Testis (tissue), 3 donors: ENCODE data around the gene UTS2B. TPM values are rescaled to one million over a fixed set of nuclear protein-coding genes. Genes with fewer than 3 reads are reported as not detected.

Experiments
- DNase-seq: peaks from one replicate; pipeline ENCODE4 v3.0.0-alpha.2; 2019
- H3K27ac ChIP-seq, 2 donors: fragments of 200-600 bp; sonication (generic); one replicate each; pipeline ENCODE4 v1.5.1; 2019
- H3K27me3 ChIP-seq: fragments of 200-600 bp; sonication (generic); one replicate; pipeline ENCODE4 v1.5.1; 2019
- H3K36me3 ChIP-seq: fragments of 200-600 bp; sonication (generic); one replicate; pipeline ENCODE4 v1.5.1; 2017; ENCODE audit warnings: low read depth; ENCODE audit errors: missing control alignments
- H3K4me1 ChIP-seq: fragments of 200-600 bp; sonication (generic); one replicate; pipeline ENCODE4 v1.5.1; 2019
- H3K4me3 ChIP-seq, 2 donors: fragments of 200-600 bp; sonication (generic); one replicate each; pipeline ENCODE4 v1.5.1; 2017 to 2019
- H3K9me3 ChIP-seq: fragments of 200-600 bp; sonication (generic); one replicate; pipeline ENCODE4 v1.5.1; 2017
- POLR2A ChIP-seq: fragments of 450-650 bp; IDR thresholded peaks from one replicate; pipeline ENCODE4 v1.6.1; 2017; ENCODE audit warnings: antibody characterized with exemption, mild to moderate bottlenecking, moderate library complexity
- WGBS, 2 donors: methylation state at CpG; one replicate each; pipeline ENCODE4 v1.1.5; 2018; 5-methylcytosine and 5-hydroxymethylcytosine counted together
- intact Hi-C: fragments of 100-400 bp; cut with DNase I; formaldehyde crosslinking; loops from one replicate; pipeline ENCODE4 v1.15.1; 2023; ENCODE audit warnings: low total_unique reads
- polyA plus RNA-seq: library from polyadenylated mRNA; stranded (reverse); fragments of 350-450 nt; fragmentation: Illumina TruSeq; extraction: RNeasy Lipid Tissue Mini Kit (QIAGEN cat#74804); gene quantifications from one replicate; pipeline ENCODE4 v1.2.3, GENCODE V29; 2014; ENCODE audit warnings: low read depth, low replicate concordance; ENCODE audit not compliant: insufficient read depth
- total RNA-seq, 2 donors: library from RNA; depleted of rRNA; stranded (reverse); fragments of >200 nt; gene quantifications; one replicate each; pipeline ENCODE4 v1.2.3, GENCODE V29; 2016
- TF ChIP-seq, protein P1 (sequence below), 3 experiments: fragments of 450-650 bp in 2 of 3; fragments of 200-600 bp in 1 of 3; sonication (generic) in 1 of 3; IDR thresholded peaks; one replicate each; pipeline ENCODE4 v1.5.1; 2016 to 2019; ENCODE audit warnings: antibody characterized with exemption in 3 of 3, mild to moderate bottlenecking in 2 of 3, moderate library complexity in 1 of 3

Gene UTS2B
- total and polyA plus RNA-seq, 3 donors from 2014 or later, result 5.9 to 13.1 (median 12.3) TPM

- TF ChIP-seq POLR2A, result no peak
- TF ChIP-seq, protein P1, sequence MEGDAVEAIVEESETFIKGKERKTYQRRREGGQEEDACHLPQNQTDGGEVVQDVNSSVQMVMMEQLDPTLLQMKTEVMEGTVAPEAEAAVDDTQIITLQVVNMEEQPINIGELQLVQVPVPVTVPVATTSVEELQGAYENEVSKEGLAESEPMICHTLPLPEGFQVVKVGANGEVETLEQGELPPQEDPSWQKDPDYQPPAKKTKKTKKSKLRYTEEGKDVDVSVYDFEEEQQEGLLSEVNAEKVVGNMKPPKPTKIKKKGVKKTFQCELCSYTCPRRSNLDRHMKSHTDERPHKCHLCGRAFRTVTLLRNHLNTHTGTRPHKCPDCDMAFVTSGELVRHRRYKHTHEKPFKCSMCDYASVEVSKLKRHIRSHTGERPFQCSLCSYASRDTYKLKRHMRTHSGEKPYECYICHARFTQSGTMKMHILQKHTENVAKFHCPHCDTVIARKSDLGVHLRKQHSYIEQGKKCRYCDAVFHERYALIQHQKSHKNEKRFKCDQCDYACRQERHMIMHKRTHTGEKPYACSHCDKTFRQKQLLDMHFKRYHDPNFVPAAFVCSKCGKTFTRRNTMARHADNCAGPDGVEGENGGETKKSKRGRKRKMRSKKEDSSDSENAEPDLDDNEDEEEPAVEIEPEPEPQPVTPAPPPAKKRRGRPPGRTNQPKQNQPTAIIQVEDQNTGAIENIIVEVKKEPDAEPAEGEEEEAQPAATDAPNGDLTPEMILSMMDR (IDR thresholded peaks at IDR 0.05), result no peak
- Histone ChIP-seq H3K36me3 (no peaks in the 10 kb centered on the region), H3K27ac (no peak overlapping the region), H3K4me1 (peaks cover 25% of the 10 kb centered on the region), H3K27me3 (no peaks in the 10 kb centered on the region), H3K9me3 (no peaks in the 10 kb centered on the region), H3K4me3 (no peak overlapping the region)
- intact Hi-C loops, result no loop called here
- DNase-seq, result no peak
- 61 to 73% methylated on average over 4 of the region's 4 CpGs for WGBS, 2 donors
These were observed 43.0 kb upstream of the UTS2B start for GRCh38 chr3:191373327-191373726.

- Histone ChIP-seq H3K27ac (no peak overlapping the region), H3K27me3 (no peaks in the 10 kb centered on the region), H3K4me1 (peaks cover 13% of the 10 kb centered on the region), H3K36me3 (no peaks in the 10 kb centered on the region), H3K4me3 (no peak overlapping the region), H3K9me3 (no peaks in the 10 kb centered on the region)
- intact Hi-C loops, result no loop called here
- TF ChIP-seq, protein P1 (IDR thresholded peaks at IDR 0.05), result no peak
- TF ChIP-seq POLR2A, result no peak
- no peak for DNase-seq
- 84% methylated on average over 2 of the region's 2 CpGs for WGBS, 2 donors
These were observed 41.8 kb upstream of the UTS2B start for GRCh38 chr3:191372122-191372521.

DNA sequence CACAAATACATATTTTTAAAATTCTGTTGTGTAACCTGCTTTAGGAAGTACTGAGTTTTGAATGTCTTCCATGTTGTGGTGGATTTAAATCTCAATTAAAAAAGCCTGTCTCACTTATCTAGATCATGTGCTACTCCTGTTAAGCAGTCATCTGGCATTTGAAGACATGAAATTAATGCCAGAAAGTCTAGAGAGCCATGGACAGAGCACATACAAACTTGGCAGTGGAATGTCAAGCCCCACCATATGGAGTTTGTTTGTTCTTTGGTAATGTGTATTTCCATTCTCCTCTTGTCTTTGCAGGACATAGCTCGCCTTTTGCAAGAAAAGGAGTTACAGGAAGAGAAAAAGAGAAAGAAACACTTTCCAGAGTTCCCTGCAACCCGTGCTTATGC lies 39.3 kb upstream of the UTS2B start:
- intact Hi-C loops, result no loop called here
- Histone ChIP-seq H3K4me1 (no peaks in the 10 kb centered on the region), H3K27me3 (no peaks in the 10 kb centered on the region), H3K27ac (no peak overlapping the region), H3K36me3 (no peaks in the 10 kb centered on the region), H3K4me3 (no peak overlapping the region), H3K9me3 (no peaks in the 10 kb centered on the region)
- 80 to 82% methylated on average over 2 of the region's 2 CpGs for WGBS, 2 donors
- no peak for DNase-seq
- TF ChIP-seq POLR2A, result no peak
- TF ChIP-seq, protein P1 (IDR thresholded peaks at IDR 0.05), result no peak

DNA sequence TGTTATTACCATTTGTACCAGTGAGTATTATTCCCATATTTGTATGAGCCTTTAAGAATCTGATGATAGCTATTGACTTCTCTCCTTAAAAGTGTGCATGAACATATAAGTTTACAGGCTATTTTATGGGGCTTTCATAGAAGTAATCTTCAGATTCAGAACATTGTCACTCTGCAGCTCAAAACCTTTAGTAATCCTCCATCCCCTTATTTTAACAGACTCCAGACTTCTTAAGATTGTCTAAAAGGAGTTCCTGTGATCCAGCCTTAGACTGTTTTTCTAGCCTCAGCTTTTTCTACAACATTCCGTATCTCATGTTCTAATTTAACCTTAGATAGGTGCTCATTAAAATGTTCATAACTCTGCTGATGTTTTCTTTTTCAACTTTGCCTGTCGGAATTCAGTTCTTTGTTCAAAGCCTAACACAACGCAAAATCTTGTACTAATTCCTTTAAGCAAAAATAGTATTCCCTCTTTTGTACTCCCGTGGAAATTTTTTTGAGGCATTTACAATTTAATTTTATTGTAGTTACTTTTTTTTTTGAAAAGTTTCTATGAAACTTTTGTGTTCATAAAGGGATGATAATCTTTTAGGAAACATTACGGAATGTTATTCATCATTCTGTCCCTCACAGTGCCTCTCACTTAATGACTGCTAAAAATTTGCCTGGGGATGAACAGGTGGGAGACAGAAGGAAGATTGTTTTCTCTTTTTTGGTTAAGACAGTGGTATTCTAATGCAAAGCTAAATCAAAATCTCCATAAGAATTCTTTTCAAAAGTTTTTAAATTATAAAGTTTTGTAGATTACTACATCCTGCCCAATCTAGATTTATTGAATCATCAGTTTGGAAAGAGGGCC lies 38.7 kb upstream of the UTS2B start:
- DNase-seq, result no peak
- TF ChIP-seq, protein P1 (IDR thresholded peaks at IDR 0.05), result no peak
- Histone ChIP-seq H3K36me3 (no peaks in the 10 kb centered on the region), H3K9me3 (no peaks in the 10 kb centered on the region), H3K27ac (no peak overlapping the region), H3K27me3 (no peaks in the 10 kb centered on the region), H3K4me1 (no peaks in the 10 kb centered on the region), H3K4me3 (no peak overlapping the region)
- WGBS, 2 donors, result 90 to 92% methylated on average over 5 of the region's 5 CpGs
- intact Hi-C loops, result no loop called here

DNA sequence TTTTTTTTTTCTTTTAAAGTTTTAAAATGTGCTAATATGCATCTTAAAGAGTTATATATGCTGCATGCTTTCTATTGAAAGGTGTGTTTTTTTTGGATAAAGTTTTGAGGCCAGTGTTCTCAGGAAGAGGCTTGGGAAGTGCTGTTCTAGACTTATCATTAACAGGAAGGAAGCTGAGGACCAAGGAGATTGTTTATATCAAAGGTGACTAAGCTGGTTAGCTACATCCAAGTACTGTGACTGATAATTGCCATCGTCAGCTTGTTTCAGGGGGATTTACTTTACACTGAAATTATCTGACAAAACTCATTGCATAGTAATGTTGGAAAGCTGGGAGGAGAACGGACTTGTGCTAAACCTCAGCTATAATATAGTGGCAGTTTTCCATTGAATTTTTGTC lies 36.3 kb upstream of the UTS2B start:
- WGBS, 2 donors, result 77 to 86% methylated on average over 2 of the region's 2 CpGs
- H3K36me3 ChIP-seq, result no peaks in the 10 kb centered on the region
- no peak for TF ChIP-seq POLR2A
- TF ChIP-seq, protein P1 (IDR thresholded peaks at IDR 0.05), result no peak
- no peaks in the 10 kb centered on the region for H3K27me3 ChIP-seq
- no peaks in the 10 kb centered on the region for H3K9me3 ChIP-seq
- H3K4me1 ChIP-seq, result no peaks in the 10 kb centered on the region
- H3K27ac ChIP-seq, result no peak overlapping the region
- intact Hi-C loops, result no loop called here
- H3K4me3 ChIP-seq, result no peak overlapping the region
- DNase-seq, result no peak
